ENCODE measurements around the gene FDX2.

Gene FDX2

DNA sequence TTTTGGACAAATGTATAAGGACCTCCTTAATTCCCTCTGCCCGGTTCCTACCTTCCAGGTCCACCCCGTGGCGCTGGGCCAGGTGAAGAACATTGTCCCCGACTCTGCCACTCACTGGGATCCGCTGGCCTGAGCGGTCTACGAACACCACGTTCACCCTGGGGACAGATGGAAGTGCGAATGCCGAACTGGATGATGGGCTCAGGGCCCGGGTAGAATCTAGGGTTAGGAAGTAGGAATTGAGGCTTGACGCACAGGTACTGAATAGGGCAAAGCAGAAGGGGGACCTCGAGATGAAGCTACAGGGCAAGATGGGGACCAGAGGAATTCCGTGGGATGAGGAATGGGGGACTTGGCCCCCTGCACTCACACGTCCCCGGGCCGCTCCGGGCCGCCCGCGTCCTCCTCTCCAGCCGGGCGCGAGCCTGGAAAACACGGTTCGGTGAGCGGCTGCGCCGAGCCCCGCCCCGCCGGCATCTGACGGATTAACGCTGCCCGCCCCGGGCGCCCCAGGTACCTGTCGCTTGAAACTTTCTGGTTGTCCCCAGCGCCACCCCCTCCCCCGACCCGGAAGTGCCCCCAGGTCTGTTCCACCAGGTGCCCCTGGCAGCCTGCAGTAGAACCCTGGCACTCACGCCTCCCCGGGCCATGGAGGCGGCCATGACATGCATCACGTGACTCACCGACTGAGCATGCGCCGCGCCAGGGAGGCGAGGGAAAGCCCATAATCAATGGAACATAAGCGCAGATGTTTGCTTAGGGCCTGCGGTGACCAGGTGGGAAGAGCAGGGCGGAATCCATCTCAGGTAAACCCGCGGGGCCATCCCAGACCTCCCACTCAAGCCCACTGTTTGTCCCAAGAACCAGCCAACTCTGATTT is at the start of gene FDX2:
TSS of gene FDX2 (minus strand) at position 681 of the 880 bp plus-strand sequence. CDS start at position 662, 19 bp downstream.
- TF ChIP-seq CTCF (IDR thresholded peaks at IDR 0.05): no peak
- Mint-ChIP-seq H3K4me1 (peaks cover 23% of the 10 kb centered on the region), H3K9me3 (no peaks in the 10 kb centered on the region), H3K36me3 (ENCODE audit: low read depth) (peaks cover 19% of the 10 kb centered on the region), H3K27me3 (ENCODE audit: low read depth, poor library complexity) (no peaks in the 10 kb centered on the region), H3K4me3 (peak within 1 kb of the TSS; percentile 94), H3K27ac (peak within 1 kb of the TSS; percentile 92)
- peak; percentile 96 for DNase-seq

GRCh38 chr19:10365518-10365917 is 49.7 kb upstream of the FDX2 start:
- no peak overlapping the region for H3K27ac Mint-ChIP-seq
- H3K27me3 Mint-ChIP-seq (ENCODE audit: low read depth, poor library complexity): no peaks in the 10 kb centered on the region
- peaks cover 9% of the 10 kb centered on the region for H3K9me3 Mint-ChIP-seq

DNA sequence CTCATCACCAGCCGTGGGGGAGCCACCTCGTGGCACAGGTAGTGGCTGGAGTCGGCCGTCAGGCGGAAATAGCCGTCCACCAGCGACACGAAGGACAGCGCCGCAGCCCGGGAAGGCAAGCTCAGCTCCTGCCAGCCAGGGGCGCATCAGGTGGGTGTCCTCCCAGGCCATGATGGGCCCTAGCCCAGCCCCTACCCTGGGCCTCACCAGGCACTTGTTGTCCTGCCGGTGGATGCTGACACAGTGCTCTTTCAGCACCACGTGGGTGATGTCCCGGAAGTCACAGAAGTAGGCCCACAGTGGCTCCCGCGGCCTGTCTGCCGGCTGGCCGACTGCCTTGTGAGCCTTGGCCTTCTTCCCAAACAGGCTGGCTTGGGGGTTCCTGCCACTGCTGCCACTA is 48.8 kb upstream of the FDX2 start:
- no peaks in the 10 kb centered on the region for H3K4me1 Mint-ChIP-seq
- TF ChIP-seq CTCF (IDR thresholded peaks at IDR 0.05): no peak
- peaks cover 39% of the 10 kb centered on the region for H3K36me3 Mint-ChIP-seq (ENCODE audit: low read depth)
- H3K4me3 Mint-ChIP-seq: no peak overlapping the region
- no peak for DNase-seq
- peaks cover 8% of the 10 kb centered on the region for H3K9me3 Mint-ChIP-seq
- no peaks in the 10 kb centered on the region for H3K27me3 Mint-ChIP-seq (ENCODE audit: low read depth, poor library complexity)
- no peak overlapping the region for H3K27ac Mint-ChIP-seq

More at GRCh38 chr19:10365518-10365917, 49.7 kb upstream of the FDX2 start:
- TF ChIP-seq CTCF (IDR thresholded peaks at IDR 0.05): no peak
- Mint-ChIP-seq H3K36me3 (ENCODE audit: low read depth) (peaks cover 41% of the 10 kb centered on the region), H3K4me3 (no peak overlapping the region), H3K4me1 (no peaks in the 10 kb centered on the region)
- no peak for DNase-seq

DNA sequence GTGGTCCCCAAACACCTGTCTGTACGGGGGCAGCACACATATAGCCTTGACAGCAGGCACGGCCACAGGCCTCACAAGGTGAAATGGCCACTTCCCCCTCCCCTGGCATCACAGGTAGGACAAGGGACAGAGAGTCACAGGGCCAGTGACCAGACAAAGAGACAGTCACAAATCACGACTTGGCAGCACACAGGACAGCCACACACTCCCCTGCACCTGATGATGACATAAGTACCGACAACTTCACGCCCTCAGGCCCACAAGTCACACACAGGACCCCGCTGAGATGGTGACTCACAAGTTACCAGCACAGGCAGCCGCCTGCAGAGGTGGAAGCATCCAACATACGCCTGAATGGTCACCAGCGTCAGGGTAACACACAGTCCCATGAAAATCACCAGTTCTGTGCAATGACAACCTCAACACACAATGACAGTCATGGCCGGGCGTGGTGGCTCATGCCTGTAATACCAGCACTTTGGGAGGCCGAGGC is 48.0 kb upstream of the FDX2 start:
- no peak overlapping the region for H3K4me3 Mint-ChIP-seq
- peaks cover 36% of the 10 kb centered on the region for H3K36me3 Mint-ChIP-seq (ENCODE audit: low read depth)
- no peak for TF ChIP-seq CTCF (IDR thresholded peaks at IDR 0.05)
- no peaks in the 10 kb centered on the region for H3K27me3 Mint-ChIP-seq (ENCODE audit: low read depth, poor library complexity)
- H3K27ac Mint-ChIP-seq: no peak overlapping the region
- H3K4me1 Mint-ChIP-seq: no peaks in the 10 kb centered on the region
- no peak for DNase-seq
- peaks cover under 1% of the 10 kb centered on the region for H3K9me3 Mint-ChIP-seq

DNA sequence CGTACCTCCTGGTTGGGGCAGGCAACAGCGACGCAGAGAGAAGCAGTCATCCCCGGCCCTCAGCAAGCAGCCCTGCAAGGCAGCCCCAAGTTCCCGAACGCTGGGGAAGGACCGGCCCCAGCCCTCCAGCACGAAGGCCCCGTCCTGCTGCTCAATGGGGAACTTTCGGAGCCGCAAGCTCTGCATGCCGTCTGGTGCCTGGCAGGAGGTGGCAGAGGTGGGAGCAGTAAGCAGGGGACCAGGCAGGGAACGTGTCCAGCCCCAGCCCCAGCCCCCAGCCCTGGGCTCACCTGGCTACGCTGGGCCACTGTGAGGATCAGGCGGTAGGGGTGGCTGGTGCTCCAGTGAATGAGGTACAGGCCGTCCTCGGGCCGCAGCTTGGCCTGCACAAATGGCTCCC is 46.4 kb upstream of the FDX2 start:
- Mint-ChIP-seq H3K27ac (no peak overlapping the region), H3K9me3 (no peaks in the 10 kb centered on the region), H3K36me3 (ENCODE audit: low read depth) (peaks cover 23% of the 10 kb centered on the region)

More for the DNA sequence above, 46.4 kb upstream of the FDX2 start:
- no peak overlapping the region for H3K4me3 Mint-ChIP-seq
- no peaks in the 10 kb centered on the region for H3K27me3 Mint-ChIP-seq (ENCODE audit: low read depth, poor library complexity)
- no peak for DNase-seq
- TF ChIP-seq CTCF (IDR thresholded peaks at IDR 0.05): no peak
- H3K4me1 Mint-ChIP-seq: no peaks in the 10 kb centered on the region

Measured in nephron progenitor cell (in vitro differentiated cells).